OCI-LY7 (cell line): Measurements from ENCODE around the gene ENKUR. TPM values are rescaled to one million over a fixed set of nuclear protein-coding genes. Genes with fewer than 3 reads are reported as not detected.

Experiments used
- BruUV-seq: library from RNA; stranded (reverse); fragments of 400-500 nt; replicated peaks from 2 replicates; lab custom pipeline; 2021; lab: Mats Ljungman, UMichigan
- CTCF ChIA-PET: fragments of 300-600 bp; sonication (Branson Sonifier 250); formaldehyde crosslinking; loops from one replicate; lab custom pipeline; 2022; ENCODE audit warnings: antibody characterized with exemption; ENCODE audit not compliant: unreplicated experiment; lab: Charles Lee
- POLR2A ChIA-PET: fragments of 300-600 bp; sonication (Branson Sonifier 250); formaldehyde crosslinking; loops from one replicate; lab custom pipeline; 2022; ENCODE audit warnings: antibody characterized with exemption; lab: Charles Lee
- DNase-seq: peaks from one replicate; pipeline ENCODE4 v3.0.0-alpha.2; 2015; ENCODE audit warnings: low spot score
- H2AFZ ChIP-seq: fragments of 200-600 bp; sonication (generic), shearing (Covaris generic); 2 replicates; pipeline ENCODE4 v1.6.1; 2014; ENCODE audit warnings: mild to moderate bottlenecking, antibody characterized with exemption, low read length, moderate library complexity
- H3K27ac ChIP-seq: fragments of 200-600 bp; sonication (generic); 2 replicates; pipeline ENCODE4 v1.5.1; 2014; ENCODE audit warnings: mixed run types, low read depth, mild to moderate bottlenecking, moderate library complexity, low read length, inconsistent platforms; ENCODE audit not compliant: poor library complexity, severe bottlenecking
- H3K36me3 ChIP-seq: fragments of 200-600 bp; sonication (generic); 2 replicates; pipeline ENCODE4 v1.6.1; 2014; ENCODE audit warnings: mild to moderate bottlenecking, antibody characterized with exemption, low read length, moderate library complexity, mixed read lengths; ENCODE audit not compliant: insufficient read depth
- H3K4me1 ChIP-seq: fragments of 200-600 bp; sonication (generic); 2 replicates; pipeline ENCODE4 v1.5.1; 2014; ENCODE audit warnings: mild to moderate bottlenecking, low read length; ENCODE audit not compliant: insufficient read depth, poor library complexity, severe bottlenecking
- H3K4me2 ChIP-seq: fragments of 200-600 bp; sonication (generic); 2 replicates; pipeline ENCODE4 v1.6.1; 2014; ENCODE audit warnings: mild to moderate bottlenecking, low read length
- H3K4me3 ChIP-seq: fragments of 200-600 bp; sonication (generic); 2 replicates; pipeline ENCODE4 v1.5.1; 2014; ENCODE audit warnings: mild to moderate bottlenecking, low read depth, low read length; ENCODE audit not compliant: poor library complexity, severe bottlenecking
- H3K79me2 ChIP-seq: fragments of 200-600 bp; sonication (generic); 2 replicates; pipeline ENCODE4 v1.6.1; 2016; ENCODE audit warnings: low read depth, mild to moderate bottlenecking, low read length, moderate library complexity, mixed read lengths; ENCODE audit not compliant: insufficient read depth
- H3K9me2 ChIP-seq: fragments of 200-600 bp; sonication (generic); 2 replicates; pipeline ENCODE4 v1.6.1; 2016; ENCODE audit warnings: mild to moderate bottlenecking, low read length, mixed read lengths; ENCODE audit not compliant: insufficient read depth
- H3K9me3 ChIP-seq: fragments of 200-600 bp; sonication (generic); 2 replicates; pipeline ENCODE4 v1.6.1; 2014; ENCODE audit warnings: mild to moderate bottlenecking, mixed run types, low read length, mixed read lengths
- H4K20me1 ChIP-seq: fragments of 200-600 bp; sonication (generic); 2 replicates; pipeline ENCODE4 v1.6.1; 2014; ENCODE audit warnings: mild to moderate bottlenecking, antibody characterized with exemption, low read length, moderate library complexity, mixed read lengths; ENCODE audit not compliant: insufficient read depth
- EZH2phosphoT487 ChIP-seq: fragments of 200-600 bp; sonication (generic); IDR thresholded peaks from 2 replicates; pipeline ENCODE4 v1.6.1; 2018; ENCODE audit warnings: low read depth, borderline replicate concordance, mild to moderate bottlenecking, mixed run types, antibody characterized with exemption, low read length, moderate library complexity, mixed read lengths
- intact Hi-C: fragments of 100-400 bp; cut with micrococcal nuclease; formaldehyde crosslinking; loops from one replicate; pipeline ENCODE4 v1.10.0; 2022; ENCODE audit not compliant: unreplicated experiment
- total RNA-seq, 2 experiments: library from RNA; depleted of rRNA in 1 of 2; stranded (reverse); fragments of >200 nt in 1 of 2; shearing (Covaris generic) in 1 of 2; gene quantifications; 2 replicates each; pipeline ENCODE4 v1.2.3, GENCODE V29; 2014 to 2022
- TF ChIP-seq, protein P1 (sequence below): fragments of 200-600 bp; sonication (generic); conservative IDR thresholded peaks from 2 replicates; pipeline ENCODE4 v1.5.1; 2014; ENCODE audit warnings: mild to moderate bottlenecking, antibody characterized with exemption, low read length, moderate library complexity, mixed read lengths

Gene ENKUR
- total RNA-seq, 2 experiments from 2014 or later: not detected

- BruUV-seq: no TSS peak
- CTCF ChIA-PET: no interaction called here
Measured at GRCh38 chr10:24968349-24968748, 47.6 kb downstream of the ENKUR start.

GRCh38 chr10:24966962-24967481 lies 48.9 kb downstream of the ENKUR start:
- Histone ChIP-seq H3K27ac (no peak overlapping the region), H2AFZ (no peak overlapping the region), H3K4me1 (no peaks in the 10 kb centered on the region), H3K36me3 (no peaks in the 10 kb centered on the region), H3K4me3 (no peak overlapping the region), H3K79me2 (no peaks in the 10 kb centered on the region), H3K9me2 (no peaks in the 10 kb centered on the region), H3K4me2 (no peak overlapping the region), H4K20me1 (no peaks in the 10 kb centered on the region), H3K9me3 (no peaks in the 10 kb centered on the region)
- ChIA-PET POLR2A (no interaction called here), CTCF (no interaction called here)
- DNase-seq: no peak
- intact Hi-C loops: no loop called here
- no peak for TF ChIP-seq EZH2phosphoT487
- TF ChIP-seq, protein P1, sequence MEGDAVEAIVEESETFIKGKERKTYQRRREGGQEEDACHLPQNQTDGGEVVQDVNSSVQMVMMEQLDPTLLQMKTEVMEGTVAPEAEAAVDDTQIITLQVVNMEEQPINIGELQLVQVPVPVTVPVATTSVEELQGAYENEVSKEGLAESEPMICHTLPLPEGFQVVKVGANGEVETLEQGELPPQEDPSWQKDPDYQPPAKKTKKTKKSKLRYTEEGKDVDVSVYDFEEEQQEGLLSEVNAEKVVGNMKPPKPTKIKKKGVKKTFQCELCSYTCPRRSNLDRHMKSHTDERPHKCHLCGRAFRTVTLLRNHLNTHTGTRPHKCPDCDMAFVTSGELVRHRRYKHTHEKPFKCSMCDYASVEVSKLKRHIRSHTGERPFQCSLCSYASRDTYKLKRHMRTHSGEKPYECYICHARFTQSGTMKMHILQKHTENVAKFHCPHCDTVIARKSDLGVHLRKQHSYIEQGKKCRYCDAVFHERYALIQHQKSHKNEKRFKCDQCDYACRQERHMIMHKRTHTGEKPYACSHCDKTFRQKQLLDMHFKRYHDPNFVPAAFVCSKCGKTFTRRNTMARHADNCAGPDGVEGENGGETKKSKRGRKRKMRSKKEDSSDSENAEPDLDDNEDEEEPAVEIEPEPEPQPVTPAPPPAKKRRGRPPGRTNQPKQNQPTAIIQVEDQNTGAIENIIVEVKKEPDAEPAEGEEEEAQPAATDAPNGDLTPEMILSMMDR: no peak
- no TSS peak for BruUV-seq

More at GRCh38 chr10:24968349-24968748, 47.6 kb downstream of the ENKUR start:
- Histone ChIP-seq H3K79me2 (no peaks in the 10 kb centered on the region), H2AFZ (no peak overlapping the region), H3K4me1 (no peaks in the 10 kb centered on the region), H3K27ac (no peak overlapping the region), H4K20me1 (no peaks in the 10 kb centered on the region), H3K9me3 (no peaks in the 10 kb centered on the region), H3K4me3 (no peak overlapping the region), H3K9me2 (no peaks in the 10 kb centered on the region), H3K36me3 (no peaks in the 10 kb centered on the region), H3K4me2 (no peak overlapping the region)
- intact Hi-C loops: no loop called here
- no peak for TF ChIP-seq EZH2phosphoT487
- TF ChIP-seq, protein P1: no peak
- DNase-seq: no peak
- POLR2A ChIA-PET: interaction anchor here (0.6 kb wide), 1 partner anchor 12 kb away, joined by 3 read pairs; no protein-coding TSS in a partner anchor

- intact Hi-C loops: no loop called here
- Histone ChIP-seq H3K4me1 (no peaks in the 10 kb centered on the region), H3K36me3 (no peaks in the 10 kb centered on the region), H3K4me3 (no peak overlapping the region), H3K9me2 (no peaks in the 10 kb centered on the region), H3K27ac (no peak overlapping the region), H3K79me2 (no peaks in the 10 kb centered on the region), H4K20me1 (no peaks in the 10 kb centered on the region), H2AFZ (no peak overlapping the region), H3K9me3 (no peaks in the 10 kb centered on the region), H3K4me2 (no peak overlapping the region)
- no TSS peak for BruUV-seq
- ChIA-PET POLR2A (interaction anchor here (0.6 kb wide), 1 partner anchor 92 kb away, joined by 3 read pairs; no protein-coding TSS in a partner anchor), CTCF (no interaction called here)
- no peak for DNase-seq
- TF ChIP-seq, protein P1: no peak
- no peak for TF ChIP-seq EZH2phosphoT487
Measured at GRCh38 chr10:24965051-24965450, 50.9 kb downstream of the ENKUR start.
